Measurements from ENCODE around the gene TMEM82. TPM values are rescaled to one million over a fixed set of nuclear protein-coding genes. Genes with fewer than 3 reads are reported as not detected.

The TMEM82 gene
- total RNA-seq, 6 experiments from 2014 or later: 15.8 to 33.5 (median 19.1) TPM

DNA sequence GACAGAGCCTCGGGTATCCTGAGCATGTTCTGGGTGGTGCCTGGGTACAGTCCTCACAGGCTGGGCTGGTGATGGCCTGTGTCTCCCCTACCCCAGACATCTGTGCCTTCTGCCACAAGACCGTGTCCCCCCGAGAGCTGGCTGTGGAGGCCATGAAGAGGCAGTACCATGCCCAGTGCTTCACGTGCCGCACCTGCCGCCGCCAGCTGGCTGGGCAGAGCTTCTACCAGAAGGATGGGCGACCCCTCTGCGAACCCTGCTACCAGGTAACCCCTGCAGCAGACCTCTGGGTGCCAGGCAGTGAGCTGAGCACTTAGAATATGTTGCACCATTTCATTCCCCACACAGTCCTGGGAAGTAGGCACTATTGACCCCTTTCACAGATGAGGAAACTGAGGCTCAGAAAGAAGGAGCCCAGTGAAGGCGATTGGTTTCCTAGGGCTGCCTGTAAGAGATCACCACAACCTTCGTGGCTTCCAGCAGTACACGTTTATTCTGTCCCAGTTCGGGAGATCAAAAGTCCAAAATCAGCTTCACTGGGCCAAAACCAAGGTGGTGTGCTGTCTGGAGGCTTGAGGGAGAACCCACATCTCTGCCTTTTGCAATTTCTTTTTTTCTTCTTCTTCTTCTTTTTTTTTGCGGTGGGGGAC, 28.1 kb downstream of the TMEM82 start:
- WGBS (ENCODE audit: insufficient coverage, low coverage, low lambda C conversion rate, missing lambda C conversion rate): 64% methylated on average over 8 of the region's 14 CpGs
- H3K36me3 ChIP-seq: peaks cover 0 to 3% (median 0%) of the 10 kb centered on the region in 4 donors
- ATAC-seq: peak in 2 of 4 donors; percentile 36 to 58
- H3K4me1 ChIP-seq: no peaks in the 10 kb centered on the region
- no peak overlapping the region for H3K27ac ChIP-seq
- intact Hi-C loops (cut with DNase I): no loop called here
- no peaks in the 10 kb centered on the region for H3K9me3 ChIP-seq
- no peak overlapping the region for H3K4me3 ChIP-seq
- no peaks in the 10 kb centered on the region for H3K27me3 ChIP-seq
- DNase-seq: no peak
- TF ChIP-seq, protein P1, sequence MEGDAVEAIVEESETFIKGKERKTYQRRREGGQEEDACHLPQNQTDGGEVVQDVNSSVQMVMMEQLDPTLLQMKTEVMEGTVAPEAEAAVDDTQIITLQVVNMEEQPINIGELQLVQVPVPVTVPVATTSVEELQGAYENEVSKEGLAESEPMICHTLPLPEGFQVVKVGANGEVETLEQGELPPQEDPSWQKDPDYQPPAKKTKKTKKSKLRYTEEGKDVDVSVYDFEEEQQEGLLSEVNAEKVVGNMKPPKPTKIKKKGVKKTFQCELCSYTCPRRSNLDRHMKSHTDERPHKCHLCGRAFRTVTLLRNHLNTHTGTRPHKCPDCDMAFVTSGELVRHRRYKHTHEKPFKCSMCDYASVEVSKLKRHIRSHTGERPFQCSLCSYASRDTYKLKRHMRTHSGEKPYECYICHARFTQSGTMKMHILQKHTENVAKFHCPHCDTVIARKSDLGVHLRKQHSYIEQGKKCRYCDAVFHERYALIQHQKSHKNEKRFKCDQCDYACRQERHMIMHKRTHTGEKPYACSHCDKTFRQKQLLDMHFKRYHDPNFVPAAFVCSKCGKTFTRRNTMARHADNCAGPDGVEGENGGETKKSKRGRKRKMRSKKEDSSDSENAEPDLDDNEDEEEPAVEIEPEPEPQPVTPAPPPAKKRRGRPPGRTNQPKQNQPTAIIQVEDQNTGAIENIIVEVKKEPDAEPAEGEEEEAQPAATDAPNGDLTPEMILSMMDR (IDR thresholded peaks at IDR 0.05): no peak
- TF ChIP-seq POLR2A (IDR thresholded peaks at IDR 0.05): no peak

DNA sequence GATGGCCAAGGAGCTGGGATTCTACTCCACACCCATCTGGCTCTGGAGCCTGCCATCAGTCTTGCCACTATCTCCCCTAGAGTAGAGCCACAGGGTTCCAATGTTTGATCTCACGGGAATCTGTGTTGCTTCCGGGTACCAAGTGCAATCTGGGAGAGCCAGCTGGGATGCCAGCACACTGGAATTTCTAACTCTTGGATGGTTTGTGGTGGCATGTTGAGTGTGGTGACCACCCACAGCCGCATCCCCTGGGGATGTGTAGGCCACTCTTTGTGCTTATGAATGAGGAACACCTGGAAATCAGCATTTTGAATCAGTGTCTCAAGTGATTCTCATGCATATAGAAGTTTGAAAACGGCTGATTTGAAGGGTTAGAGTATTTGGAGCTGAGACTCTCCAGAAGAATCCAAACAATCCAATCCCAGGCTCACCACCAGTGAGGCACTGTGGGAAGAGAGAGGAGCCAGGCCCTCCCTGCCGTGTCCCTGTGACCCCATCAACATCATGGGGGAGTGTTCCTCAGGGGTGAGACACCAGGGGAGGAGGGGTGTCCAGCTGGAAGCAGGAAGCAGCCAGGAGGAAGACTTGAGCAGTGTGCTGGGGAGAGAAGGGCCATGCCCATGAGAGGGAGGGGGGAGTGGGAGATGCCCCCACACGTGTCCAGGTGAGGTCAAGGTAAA, 29.7 kb downstream of the TMEM82 start:
- WGBS (ENCODE audit: insufficient coverage, low coverage, low lambda C conversion rate, missing lambda C conversion rate): 81% methylated on average over 3 of the region's 6 CpGs
- Histone ChIP-seq H3K9me3 (no peaks in the 10 kb centered on the region), H3K27me3 (no peaks in the 10 kb centered on the region), H3K36me3 (peaks cover 0 to 3% (median 0%) of the 10 kb centered on the region in 4 donors), H3K27ac (no peak overlapping the region), H3K4me1 (no peaks in the 10 kb centered on the region), H3K4me3 (no peak overlapping the region)
- TF ChIP-seq POLR2A (IDR thresholded peaks at IDR 0.05): no peak
- intact Hi-C loops (cut with DNase I): no loop called here
- DNase-seq: no peak
- no peak for ATAC-seq

DNA sequence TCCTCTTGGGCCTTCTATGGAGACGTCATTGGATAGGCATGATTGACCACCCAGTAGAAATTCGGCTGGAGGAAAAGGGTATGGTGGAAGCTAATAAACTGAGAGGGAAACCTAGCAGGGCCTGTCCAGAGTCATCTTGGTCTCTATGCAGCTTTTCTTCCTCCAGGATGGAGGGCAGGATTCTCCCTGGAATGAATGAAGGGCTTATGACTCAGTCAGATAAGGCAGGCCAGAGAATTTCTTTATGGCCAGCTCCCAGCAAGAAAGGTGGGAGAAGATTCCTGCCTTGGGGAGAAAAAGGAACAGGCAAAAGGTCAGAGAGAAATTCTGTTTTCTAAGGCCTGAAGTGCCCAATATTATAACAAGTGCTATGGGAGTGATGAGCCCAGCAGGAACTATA, 33.4 kb downstream of the TMEM82 start:
- Histone ChIP-seq H3K9me3 (no peaks in the 10 kb centered on the region), H3K36me3 (peaks cover 0 to 3% (median 0%) of the 10 kb centered on the region in 4 donors), H3K4me1 (peaks cover 0 to 19% (median 8%) of the 10 kb centered on the region in 4 donors), H3K27me3 (no peaks in the 10 kb centered on the region), H3K27ac (no peak overlapping the region), H3K4me3 (no peak overlapping the region)
- 86% methylated on average over 2 of the region's 2 CpGs for whole genome bisulfite sequencing (ENCODE audit: insufficient coverage, low coverage, low lambda C conversion rate, missing lambda C conversion rate)
- no peak for DNase-seq
- TF ChIP-seq, protein P1 (IDR thresholded peaks at IDR 0.05): no peak
- no peak for TF ChIP-seq POLR2A (IDR thresholded peaks at IDR 0.05)
- intact Hi-C loops (cut with DNase I): no loop called here
- ATAC-seq: no peak

DNA sequence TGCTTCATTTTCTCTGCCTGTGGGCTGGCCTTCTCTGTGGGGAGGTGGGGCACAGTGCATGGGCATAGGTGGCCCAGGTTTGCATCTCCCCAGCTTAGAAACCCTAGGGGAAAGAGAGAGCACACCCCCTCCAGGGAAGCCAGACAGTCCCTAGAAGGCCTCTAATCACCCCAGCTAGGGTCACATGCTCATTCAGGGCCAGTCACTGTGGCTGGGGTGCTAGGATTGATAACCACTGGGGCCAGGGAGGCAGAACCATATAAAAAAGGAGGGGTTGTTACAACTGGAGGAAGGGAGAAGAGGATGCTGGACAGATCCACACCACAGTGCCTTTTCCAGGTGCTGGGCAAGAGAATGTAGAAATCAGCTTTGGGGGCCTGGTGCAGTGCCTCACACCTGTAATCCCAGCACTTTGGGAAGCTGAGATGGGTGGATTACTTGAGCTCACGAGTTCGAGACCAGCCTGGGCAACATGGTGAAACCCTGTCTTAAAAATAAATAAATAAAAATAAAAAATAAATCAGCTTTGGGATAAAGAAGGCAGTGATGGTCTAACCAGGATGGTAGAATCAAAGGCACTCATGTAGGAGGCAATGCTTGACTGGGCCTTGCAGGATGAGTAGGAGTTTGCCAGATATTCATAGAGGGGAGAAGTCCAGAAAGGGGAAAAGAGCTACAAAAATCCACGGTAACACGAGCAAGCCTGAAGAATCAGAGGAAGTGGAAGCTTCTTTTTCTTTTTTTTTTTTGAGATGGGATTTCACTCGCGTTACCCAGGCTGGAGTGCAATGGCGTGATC, 35.8 kb downstream of the TMEM82 start:
- Histone ChIP-seq H3K4me1 (peaks cover 0 to 25% (median 11%) of the 10 kb centered on the region in 4 donors), H3K27me3 (no peaks in the 10 kb centered on the region), H3K27ac (no peak overlapping the region), H3K9me3 (no peaks in the 10 kb centered on the region), H3K4me3 (no peak overlapping the region), H3K36me3 (no peaks in the 10 kb centered on the region)
- TF ChIP-seq, protein P1 (IDR thresholded peaks at IDR 0.05): no peak
- 77% methylated on average over 7 of the region's 7 CpGs for WGBS (ENCODE audit: insufficient coverage, low coverage, low lambda C conversion rate, missing lambda C conversion rate)
- ATAC-seq: no peak
- intact Hi-C loops (cut with DNase I): no loop called here
- no peak for DNase-seq

All from right lobe of liver (tissue), 6 donors.